HG03095 (cell line): ENCODE data around the gene ZFP92.
"Not testable (repeated sequence)": the region's sequence is repeated elsewhere in the genome, so short reads cannot be mapped to it uniquely, and the experiment has no call there.

ENCODE experiments used
- ATAC-seq: cut with Tn5 transposase; IDR thresholded peaks from one replicate; pipeline ENCODE4 v1.9.1; 2021; ENCODE audit warnings: moderate library complexity; ENCODE audit not compliant: unreplicated experiment

The ZFP92 gene

DNA sequence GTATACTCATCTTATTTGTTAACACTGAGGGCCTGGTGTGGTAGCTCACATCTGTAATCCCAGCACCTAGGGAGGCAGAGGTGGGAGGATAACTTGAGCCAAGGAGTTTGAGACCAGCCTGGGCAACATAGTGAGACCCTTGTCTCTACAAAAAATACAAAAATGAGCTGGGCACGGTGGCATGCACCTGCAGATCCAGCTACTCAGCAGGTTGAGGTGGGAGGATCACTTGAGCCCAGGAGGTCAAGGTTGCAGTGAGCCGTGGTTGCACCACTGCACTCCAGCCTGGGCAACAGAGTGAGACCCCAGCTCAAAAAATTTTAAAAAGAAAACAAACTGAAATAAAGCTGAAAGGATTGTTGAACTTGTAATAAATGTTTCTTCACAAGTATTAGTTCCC is 26.3 kb upstream of the ZFP92 start:
- ATAC-seq: not testable (repeated sequence)

GRCh38 chrX:153386097-153386496 is 25.2 kb upstream of the ZFP92 start:
- no peak for ATAC-seq

- ATAC-seq: no peak
Observed at GRCh38 chrX:153387345-153387744, 23.9 kb upstream of the ZFP92 start.

DNA sequence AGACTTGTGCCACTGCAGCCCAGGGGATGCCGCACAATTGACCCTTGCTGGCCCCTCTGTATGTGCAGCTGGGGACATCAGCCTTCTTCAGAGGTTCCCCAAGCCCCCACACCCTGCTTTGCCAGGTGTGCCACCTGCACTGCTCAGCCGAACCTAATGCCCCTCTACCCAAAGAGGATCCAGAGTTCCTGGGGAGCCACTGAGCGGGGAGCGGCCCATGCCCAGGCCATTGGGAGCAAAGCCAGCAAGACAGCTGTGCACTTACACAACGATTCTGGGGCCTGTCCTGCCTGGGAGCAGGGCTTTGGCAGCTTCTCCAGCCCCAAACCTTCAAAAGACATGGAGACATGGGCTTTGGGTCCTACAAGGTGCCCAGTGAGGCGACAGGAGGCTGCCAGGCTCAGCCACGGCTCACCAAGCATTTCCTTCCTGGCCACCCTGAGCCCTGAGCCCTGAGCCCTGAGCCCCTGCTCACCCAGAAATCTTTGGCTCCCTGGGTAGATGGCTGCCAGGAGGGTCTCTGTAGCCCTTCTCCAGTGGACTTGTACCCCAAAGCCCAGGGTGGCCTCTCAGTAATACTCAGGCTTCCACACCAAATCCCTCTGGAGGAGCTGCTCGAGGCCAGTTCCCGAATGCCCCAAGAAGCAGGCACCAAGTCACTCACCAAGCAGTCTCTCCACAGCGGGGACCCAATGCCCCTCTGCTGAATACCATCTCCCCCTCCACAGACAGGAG is 23.1 kb upstream of the ZFP92 start:
- no peak for ATAC-seq

DNA sequence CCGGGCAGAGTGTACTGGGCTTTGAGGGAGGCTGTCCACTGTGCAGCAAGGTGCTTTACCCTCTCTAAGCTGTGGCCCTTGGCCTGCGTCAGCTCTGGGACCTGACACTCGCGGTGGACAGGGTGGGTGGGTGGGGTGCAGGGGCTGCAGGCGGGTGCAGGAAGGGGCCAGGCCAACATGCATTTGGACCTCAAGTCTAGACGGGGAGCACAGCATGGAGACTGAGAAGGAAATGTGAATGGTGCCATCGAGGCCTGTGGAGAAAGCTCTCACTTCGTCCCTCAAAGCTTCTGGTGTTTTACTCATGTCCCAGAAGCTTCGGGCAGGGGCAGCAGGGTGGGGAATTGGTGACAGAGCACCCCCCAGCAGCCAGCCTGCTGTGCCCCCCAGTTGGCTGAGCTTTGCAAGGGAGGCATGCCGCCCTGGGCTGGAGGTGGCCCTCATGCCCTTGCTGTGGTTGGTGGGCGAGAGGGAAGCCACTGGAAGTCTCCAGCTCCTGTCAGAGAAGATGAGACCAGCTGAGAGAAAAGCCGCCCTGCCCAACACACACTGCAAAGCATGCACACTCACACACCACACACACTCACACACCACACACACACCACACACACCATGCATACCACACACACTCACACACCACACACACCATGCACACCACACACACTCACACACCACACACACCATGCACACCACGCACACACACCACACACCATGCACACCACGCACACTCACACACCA is 22.4 kb upstream of the ZFP92 start:
- no peak for ATAC-seq

DNA sequence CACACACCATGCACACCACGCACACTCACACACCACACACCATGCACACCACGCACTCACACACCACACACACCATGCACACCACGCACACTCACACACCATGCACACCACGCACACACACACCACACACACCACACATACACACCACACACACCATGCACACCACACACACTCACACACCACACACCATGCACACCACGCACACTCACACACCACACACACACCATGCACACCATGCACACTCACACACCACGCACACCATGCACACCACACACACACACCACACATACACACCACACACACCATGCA is 21.9 kb upstream of the ZFP92 start:
- ATAC-seq: not testable (repeated sequence)

DNA sequence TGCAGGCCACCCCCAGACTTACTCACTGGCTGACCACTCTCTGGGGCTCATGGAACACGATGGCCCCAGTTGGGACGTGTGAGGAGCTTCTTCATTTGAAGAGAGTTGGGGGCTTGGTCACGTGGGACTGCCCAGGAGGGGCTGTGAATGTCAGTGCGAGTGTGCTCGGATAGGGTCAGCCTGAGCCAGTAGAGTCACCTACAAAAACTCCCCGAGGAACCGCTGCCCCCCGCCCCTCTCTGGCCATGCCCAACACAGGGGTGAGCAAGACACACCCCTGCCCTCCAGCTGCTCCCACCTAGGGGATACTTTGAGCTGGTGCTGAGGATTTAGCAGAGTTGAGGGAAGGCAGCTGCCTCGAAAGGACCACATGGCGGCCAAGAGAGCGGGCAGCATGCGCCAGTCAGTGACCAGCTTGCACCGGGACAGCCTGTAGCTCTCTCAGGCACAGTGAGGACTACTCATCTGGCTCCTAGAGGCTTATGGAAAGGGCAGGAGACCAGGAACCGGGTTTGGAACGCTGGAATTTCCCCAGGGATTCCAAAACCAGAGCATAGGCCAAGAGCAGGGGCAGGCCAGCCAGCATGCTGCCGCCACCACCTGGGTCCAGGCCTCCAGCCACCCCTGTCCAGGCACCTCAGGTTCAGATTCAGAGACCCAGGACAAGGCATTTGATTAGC is 18.5 kb upstream of the ZFP92 start:
- ATAC-seq: no peak

- ATAC-seq: no peak
Observed at GRCh38 chrX:153394612-153395011, 16.7 kb upstream of the ZFP92 start.

- ATAC-seq: no peak
Observed at GRCh38 chrX:153395613-153396319, 15.5 kb upstream of the ZFP92 start.

- no peak for ATAC-seq
Observed at GRCh38 chrX:153396320-153397195, 14.7 kb upstream of the ZFP92 start.

DNA sequence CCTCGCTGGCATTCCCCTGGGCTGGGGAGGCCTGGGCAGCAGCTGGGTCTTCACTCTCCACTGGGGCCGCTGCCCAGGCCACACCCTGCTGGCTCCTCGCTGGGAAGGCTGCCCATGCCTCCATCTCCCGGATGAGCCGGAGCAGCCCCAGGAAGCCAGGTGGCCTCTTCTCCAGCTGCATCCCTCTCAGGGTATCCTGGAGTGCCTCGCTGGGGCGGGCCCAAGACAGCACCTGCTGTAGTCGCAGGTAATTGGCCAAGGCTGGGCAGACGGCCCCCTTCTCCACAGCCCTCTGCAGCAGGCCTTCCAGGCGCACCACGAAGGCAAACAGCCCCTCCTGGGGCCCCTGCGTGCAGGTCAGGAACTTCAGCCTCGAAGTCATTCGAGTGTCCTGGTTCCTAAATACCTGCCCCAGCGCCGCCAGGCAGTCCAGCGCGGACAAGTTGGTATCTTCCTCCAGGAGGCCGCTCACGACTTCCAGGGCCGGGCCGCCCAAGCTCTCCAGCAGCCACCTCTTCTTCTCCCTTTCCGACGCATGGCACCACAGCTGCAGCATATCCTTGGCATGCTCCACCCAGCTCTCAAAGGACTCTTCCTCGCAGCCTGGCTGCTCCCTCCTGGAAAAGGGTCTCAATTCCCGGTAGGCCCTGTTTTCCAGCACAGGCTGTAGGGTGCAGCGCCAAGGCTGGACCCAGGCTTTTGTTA is 13.9 kb upstream of the ZFP92 start:
- ATAC-seq: no peak

- no peak for ATAC-seq
Observed at GRCh38 chrX:153398275-153398960, 12.9 kb upstream of the ZFP92 start.

- ATAC-seq: no peak
Observed at GRCh38 chrX:153400146-153401132, 10.8 kb upstream of the ZFP92 start.

DNA sequence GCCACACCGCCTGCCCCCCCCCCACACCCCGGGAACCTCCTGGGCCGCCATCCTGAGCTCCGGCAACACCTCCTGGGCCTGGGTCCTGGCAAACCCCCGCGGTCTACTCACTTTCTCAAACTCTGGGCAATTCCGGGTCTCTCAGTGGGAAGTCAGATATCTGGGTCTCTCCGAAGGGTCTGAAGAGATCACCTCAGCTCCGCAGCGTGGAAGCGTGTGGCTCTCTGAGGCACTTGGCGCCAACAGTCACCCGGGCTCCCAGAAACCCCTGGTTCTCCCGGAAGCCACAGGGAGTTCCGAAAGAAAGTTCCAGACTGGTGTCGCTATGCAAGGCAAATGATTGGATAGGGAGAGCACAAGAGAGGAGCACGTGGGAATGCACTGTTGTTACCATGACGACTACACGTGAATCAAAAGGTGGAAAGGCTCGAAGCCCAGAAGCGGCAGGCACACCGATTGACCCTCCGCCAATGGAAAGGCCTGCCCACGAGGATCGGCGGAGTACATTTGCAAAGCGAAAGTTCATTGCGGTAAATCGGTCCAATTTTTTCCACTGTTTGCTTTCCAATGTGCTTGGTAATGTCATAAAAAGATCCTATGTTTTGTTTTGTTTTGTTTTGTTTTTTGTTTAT is 10.0 kb upstream of the ZFP92 start, which contains the start of gene PNMA6E:
Gene PNMA6E, minus strand, starts transcription at position 218 of the 632 bp plus-strand sequence. CDS start 2,501 bp downstream, outside the sequence.
- ATAC-seq: no peak

GRCh38 chrX:153404333-153404732 is 6.9 kb upstream of the ZFP92 start:
- ATAC-seq: not testable (repeated sequence)

DNA sequence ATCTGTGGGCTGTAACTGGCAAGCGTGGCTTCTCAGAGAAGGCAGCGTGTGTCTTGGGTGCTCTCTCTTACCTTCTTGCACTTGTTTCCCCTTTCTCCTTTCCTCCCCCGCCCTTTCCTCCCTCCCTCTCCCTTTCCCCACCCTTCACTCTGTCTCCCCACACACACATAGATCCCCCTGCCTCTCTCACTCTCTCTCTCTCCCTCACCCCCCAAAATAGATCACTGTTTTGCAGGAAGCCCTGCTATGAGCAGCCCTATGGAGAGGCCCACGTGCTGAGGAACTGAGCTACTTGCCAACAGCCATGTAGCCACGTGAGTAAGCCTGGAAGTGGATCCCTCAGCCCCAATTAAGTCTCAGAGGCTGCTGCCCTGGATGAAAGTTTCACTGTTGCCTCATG is 5.8 kb upstream of the ZFP92 start:
- ATAC-seq: no peak

GRCh38 chrX:153406011-153406410 is 5.3 kb upstream of the ZFP92 start:
- no peak for ATAC-seq
